Activated CD8-positive, alpha-beta T cell treated with anti-CD3 and anti-CD28 coated beads, Interleukin-2, amount 10 ng/mL, durations not matched to agents 7 days and 5 days (primary cell): ENCODE measurements around the gene PYGM. TPM values are rescaled to one million over a fixed set of nuclear protein-coding genes. Genes with fewer than 3 reads are reported as not detected.

Experiments
- ATAC-seq: fragments of 150-1000 bp; cut with Tn5 transposase; one replicate; pipeline ENCODE4 v1.10.0; 2021; ENCODE audit warnings: moderate library complexity
- CTCF ChIA-PET: fragments of 350-600 bp; sonication (Branson Sonifier 250); formaldehyde crosslinking; loops from one replicate; lab custom pipeline; 2021; ENCODE audit warnings: antibody characterized with exemption; lab: Charles Lee
- POLR2A ChIA-PET: fragments of 350-600 bp; sonication (Branson Sonifier 250); formaldehyde crosslinking; loops from one replicate; lab custom pipeline; 2021; ENCODE audit warnings: antibody characterized with exemption; lab: Charles Lee
- DNase-seq: peaks from one replicate; pipeline ENCODE4 v3.0.0-alpha.2; 2020
- H3K27ac Mint-ChIP-seq: one replicate; pipeline ENCODE4 v1.8.0; 2021; ENCODE audit warnings: mild to moderate bottlenecking, mixed read lengths
- H3K27me3 Mint-ChIP-seq: one replicate; pipeline ENCODE4 v1.8.0; 2021; ENCODE audit warnings: low read depth, mixed read lengths
- H3K36me3 Mint-ChIP-seq: one replicate; pipeline ENCODE4 v1.8.0; 2021; ENCODE audit warnings: low read depth, mixed read lengths
- H3K4me1 Mint-ChIP-seq: one replicate; pipeline ENCODE4 v1.8.0; 2021; ENCODE audit warnings: low read depth, mixed read lengths
- H3K4me3 Mint-ChIP-seq: one replicate; pipeline ENCODE4 v1.8.0; 2021; ENCODE audit warnings: mild to moderate bottlenecking, mixed read lengths
- H3K9me3 Mint-ChIP-seq: one replicate; pipeline ENCODE4 v1.8.0; 2022; ENCODE audit warnings: mixed read lengths; ENCODE audit not compliant: insufficient read depth
- total RNA-seq, 2 experiments: library from RNA; stranded (reverse); gene quantifications; one replicate each; pipeline ENCODE4 v1.2.3, GENCODE V29; 2021

The PYGM gene
- total RNA-seq, 2 experiments from 2014 or later, result 2.9 to 4.7 TPM

DNA sequence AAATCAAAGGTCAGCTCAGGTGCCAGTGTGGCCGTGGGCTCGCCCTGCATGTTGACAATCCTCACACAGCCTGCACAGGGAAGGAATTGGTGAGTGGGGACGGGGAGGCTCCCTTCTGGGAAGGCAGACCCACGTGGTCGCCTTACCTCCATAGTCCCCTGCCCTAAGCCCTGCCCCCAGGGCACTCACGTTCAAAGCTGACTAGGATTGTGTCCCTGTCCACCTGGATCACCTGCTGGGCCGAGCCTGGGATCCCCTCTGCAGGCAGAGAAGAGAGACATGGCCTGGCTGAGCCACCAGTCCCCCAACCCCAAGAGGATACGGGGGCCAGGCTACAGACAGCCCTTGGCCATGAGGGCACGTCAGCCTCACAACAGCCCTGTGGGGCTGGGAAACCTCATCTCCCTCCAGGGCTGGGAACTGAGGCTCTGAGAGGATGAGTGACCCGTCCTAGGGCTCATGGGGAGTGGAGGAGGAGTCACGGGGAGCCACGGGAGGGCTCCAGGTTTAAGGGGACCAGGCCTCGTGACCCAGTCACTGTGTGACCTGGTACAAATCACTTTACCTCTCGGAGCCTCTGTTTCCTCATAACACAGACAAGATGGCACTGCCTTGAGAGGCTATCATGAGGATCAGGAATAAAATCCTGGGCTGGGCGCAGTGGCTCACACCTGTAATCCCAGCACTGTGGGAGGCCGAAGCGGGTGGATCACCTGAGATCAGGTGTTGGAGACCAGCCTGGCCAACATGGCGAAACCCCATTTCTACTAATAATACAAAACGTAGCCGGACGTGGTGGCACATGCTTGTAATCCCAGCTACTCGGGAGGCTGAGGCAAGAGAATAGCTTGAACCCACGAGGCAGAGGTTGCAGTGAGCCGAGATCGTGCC lies 30.7 kb upstream of the PYGM start:
- Mint-ChIP-seq H3K4me1 (peaks cover 27% of the 10 kb centered on the region), H3K27me3 (no peaks in the 10 kb centered on the region), H3K27ac (no peak overlapping the region), H3K9me3 (no peaks in the 10 kb centered on the region), H3K36me3 (peaks cover 24% of the 10 kb centered on the region), H3K4me3 (no peak overlapping the region)
- ChIA-PET CTCF (interaction anchor here (1.3 to 1.6 kb wide), 2 partner anchors 11 to 12 kb away, joined by 3 to 7 read pairs; partner anchors contain the start of gene SF1), POLR2A (no interaction called here)
- ATAC-seq (no peak), DNase-seq (no peak)

DNA sequence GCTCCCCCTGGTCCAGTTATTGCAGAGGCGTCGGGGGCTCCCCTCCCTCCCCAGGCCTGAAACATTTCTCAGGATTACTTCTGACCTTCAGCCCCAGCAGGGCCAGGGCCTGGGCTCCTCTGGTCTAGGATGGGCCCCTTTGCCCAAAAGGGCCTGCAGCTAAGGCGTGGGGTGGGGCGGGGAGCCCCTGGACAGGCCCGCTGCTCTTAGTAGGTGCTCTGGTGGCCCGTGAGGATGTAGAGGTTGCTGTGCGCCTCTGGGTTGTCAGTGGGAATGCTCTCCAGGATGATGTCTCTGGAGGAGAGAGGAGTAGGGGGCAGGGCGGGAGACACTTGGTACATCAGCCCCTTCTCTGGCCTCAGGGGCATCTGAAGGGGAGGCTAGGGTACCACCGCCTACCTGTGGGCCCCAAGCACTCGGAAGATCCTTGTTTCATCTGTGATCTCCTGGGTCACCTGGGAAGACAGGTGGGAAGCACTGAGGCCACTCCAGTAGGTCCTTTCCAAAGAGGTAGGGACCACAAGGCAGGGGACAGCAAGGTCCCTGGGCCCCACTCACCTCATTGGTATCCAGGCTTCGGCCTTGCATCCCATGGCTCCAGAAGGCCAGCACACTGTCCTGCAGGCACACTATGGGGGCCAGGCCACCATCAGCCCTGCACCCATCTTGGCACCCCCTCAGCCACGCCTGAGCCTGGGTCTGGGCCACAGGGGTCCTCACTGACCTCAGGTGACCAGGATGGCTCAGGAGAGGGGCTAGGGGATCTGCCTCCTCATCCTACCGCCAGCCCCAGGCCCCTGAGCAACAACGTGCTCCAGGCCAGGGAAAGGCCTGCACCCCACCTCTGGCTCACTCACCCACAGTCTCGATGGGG lies 29.8 kb upstream of the PYGM start:
- DNase-seq, result no peak
- Mint-ChIP-seq H3K27me3 (no peaks in the 10 kb centered on the region), H3K36me3 (peaks cover 23% of the 10 kb centered on the region), H3K4me1 (peaks cover 21% of the 10 kb centered on the region), H3K9me3 (no peaks in the 10 kb centered on the region), H3K4me3 (no peak overlapping the region), H3K27ac (no peak overlapping the region)
- POLR2A ChIA-PET, result no interaction called here
- no peak for ATAC-seq
- CTCF ChIA-PET, result interaction anchor here (1.3 to 1.8 kb wide), 2 partner anchors 12 to 47 kb away, joined by 3 to 4 read pairs; no protein-coding TSS in a partner anchor

DNA sequence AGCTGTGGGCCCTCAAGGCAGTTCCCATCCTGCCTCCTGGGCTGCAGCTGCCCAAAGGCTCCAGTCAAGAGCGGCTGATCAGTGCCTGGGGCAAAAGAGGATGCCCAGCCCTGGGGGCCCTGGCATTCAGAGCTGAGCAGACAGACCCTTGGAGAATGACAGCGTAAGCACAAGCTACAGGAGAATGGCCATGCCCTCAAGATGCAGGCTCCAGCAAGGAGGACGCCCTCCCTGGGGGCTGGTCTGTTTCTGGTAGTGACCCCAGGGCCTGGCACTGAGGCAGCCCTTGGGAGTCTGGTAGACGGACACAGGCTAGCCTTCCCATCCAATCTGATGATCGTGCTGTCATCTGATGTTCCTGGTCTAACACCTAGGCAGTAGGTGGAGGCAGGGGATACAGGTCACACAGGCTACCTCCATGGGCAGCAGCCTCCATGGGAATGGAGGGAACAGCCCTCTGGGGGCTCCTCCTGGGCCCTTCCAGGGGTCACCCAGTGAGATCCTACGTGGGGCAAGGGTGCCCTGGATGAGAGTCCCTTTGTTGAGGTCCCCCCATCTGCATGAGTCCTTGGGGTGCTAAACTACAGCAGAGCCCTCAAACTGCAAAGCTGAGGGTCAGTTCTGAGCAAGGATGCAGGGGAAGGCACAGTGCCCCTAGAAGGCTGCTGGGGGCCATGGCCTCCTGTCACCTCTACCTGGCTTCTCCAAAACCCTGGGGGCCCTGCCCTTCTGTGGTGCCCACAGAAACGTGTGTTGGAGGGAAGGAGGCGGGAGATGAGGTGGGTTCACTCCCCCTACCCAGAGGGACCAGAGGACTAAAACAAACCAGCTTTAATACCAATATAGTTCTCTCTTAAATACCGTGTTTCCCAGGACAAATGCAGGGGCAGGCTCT lies 28.8 kb upstream of the PYGM start:
- no peaks in the 10 kb centered on the region for H3K9me3 Mint-ChIP-seq
- H3K4me3 Mint-ChIP-seq, result no peak overlapping the region
- CTCF ChIA-PET, result interaction anchor here (0.6 to 1.8 kb wide), 6 partner anchors 9 to 61 kb away, joined by 3 to 4 read pairs (median 3); no protein-coding TSS in a partner anchor
- peaks cover 19% of the 10 kb centered on the region for H3K36me3 Mint-ChIP-seq
- H3K4me1 Mint-ChIP-seq, result peaks cover 11% of the 10 kb centered on the region
- no peak for DNase-seq
- H3K27me3 Mint-ChIP-seq, result no peaks in the 10 kb centered on the region
- POLR2A ChIA-PET, result interaction anchor here (0.6 kb wide), 1 partner anchor 211 kb away, joined by 3 read pairs; no protein-coding TSS in a partner anchor
- no peak overlapping the region for H3K27ac Mint-ChIP-seq
- ATAC-seq, result no peak

DNA sequence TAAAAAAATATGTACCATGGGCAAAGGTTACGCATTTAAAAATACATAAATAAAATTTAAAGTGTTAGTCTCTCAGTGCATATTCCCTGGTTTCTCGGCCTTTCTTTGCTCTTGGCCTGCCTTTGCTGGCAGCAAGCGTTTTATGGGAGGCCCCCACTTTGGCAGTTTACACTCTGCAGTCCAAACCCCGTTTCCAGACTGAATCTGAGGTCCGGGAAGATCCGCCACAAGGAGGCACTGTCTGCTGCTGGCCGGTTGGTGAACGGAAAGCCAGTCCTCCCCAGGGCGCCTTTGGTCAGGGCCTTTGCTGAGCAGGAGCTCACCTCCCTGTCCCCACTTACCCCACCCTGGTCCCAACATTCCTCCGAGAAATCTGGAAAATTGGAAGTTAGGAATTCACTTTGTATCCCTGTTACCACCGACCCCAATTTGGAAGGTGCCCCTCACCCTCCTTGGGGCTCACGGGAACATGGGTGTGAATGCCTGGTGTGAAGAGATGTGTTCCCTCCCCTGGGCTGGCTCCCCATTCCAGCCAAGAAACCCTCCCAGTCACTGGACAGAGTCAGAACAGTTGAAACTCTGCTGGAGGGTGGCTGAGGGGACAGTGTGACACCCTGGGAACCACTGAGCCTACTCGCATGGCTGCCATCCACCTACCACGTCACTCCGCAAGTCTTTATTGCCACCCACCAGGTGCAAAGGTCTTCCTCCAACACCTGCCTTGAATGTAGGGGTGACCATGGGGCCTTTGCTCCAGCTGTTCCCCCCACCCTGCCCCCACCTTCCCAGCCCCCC lies 27.9 kb upstream of the PYGM start:
- Mint-ChIP-seq H3K36me3 (peaks cover 19% of the 10 kb centered on the region), H3K27ac (no peak overlapping the region), H3K4me1 (peaks cover 3% of the 10 kb centered on the region), H3K9me3 (no peaks in the 10 kb centered on the region), H3K4me3 (no peak overlapping the region), H3K27me3 (no peaks in the 10 kb centered on the region)
- peak; percentile 68 for DNase-seq
- CTCF ChIA-PET, result interaction anchor here (0.6 to 1.8 kb wide), 6 partner anchors 10 to 282 kb away, joined by 3 to 4 read pairs (median 3); no protein-coding TSS in a partner anchor
- ATAC-seq, result peak; percentile 54
- POLR2A ChIA-PET, result interaction anchor here (0.6 kb wide), 1 partner anchor 210 kb away, joined by 3 read pairs; no protein-coding TSS in a partner anchor

DNA sequence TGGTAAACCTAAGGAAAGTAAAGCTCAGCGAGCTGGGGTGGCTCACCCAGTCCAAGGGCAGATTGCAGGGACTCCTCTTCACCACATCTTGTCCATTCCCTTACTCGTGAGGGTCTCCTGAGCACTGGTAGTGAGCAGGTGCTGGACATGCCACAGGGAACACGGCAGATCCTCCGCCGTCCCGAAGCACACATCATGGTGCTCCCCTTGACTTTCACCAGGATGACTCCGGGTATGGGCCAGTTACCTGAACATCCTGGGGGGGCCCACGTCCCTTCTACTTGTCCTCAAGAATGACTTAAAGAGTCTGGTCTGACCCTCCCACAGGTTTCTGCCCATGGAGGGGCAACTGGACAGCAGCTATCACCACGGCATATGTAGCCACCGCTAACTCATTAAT lies 26.5 kb upstream of the PYGM start:
- H3K9me3 Mint-ChIP-seq, result no peaks in the 10 kb centered on the region
- H3K4me3 Mint-ChIP-seq, result no peak overlapping the region
- H3K36me3 Mint-ChIP-seq, result peaks cover 14% of the 10 kb centered on the region
- no peak for DNase-seq
- H3K27me3 Mint-ChIP-seq, result no peaks in the 10 kb centered on the region
- ATAC-seq, result no peak
- peaks cover 6% of the 10 kb centered on the region for H3K4me1 Mint-ChIP-seq
- H3K27ac Mint-ChIP-seq, result no peak overlapping the region
- POLR2A ChIA-PET, result interaction anchor here (0.8 to 1.3 kb wide), 3 partner anchors 18 to 476 kb away, joined by 3 read pairs; partner anchors contain the start of gene POLA2
- CTCF ChIA-PET, result interaction anchor here (0.9 to 2.4 kb wide), 7 partner anchors 8 to 228 kb away, joined by 3 to 8 read pairs (median 4); partner anchors contain the start of genes ARL2, RASGRP2 and SF1

DNA sequence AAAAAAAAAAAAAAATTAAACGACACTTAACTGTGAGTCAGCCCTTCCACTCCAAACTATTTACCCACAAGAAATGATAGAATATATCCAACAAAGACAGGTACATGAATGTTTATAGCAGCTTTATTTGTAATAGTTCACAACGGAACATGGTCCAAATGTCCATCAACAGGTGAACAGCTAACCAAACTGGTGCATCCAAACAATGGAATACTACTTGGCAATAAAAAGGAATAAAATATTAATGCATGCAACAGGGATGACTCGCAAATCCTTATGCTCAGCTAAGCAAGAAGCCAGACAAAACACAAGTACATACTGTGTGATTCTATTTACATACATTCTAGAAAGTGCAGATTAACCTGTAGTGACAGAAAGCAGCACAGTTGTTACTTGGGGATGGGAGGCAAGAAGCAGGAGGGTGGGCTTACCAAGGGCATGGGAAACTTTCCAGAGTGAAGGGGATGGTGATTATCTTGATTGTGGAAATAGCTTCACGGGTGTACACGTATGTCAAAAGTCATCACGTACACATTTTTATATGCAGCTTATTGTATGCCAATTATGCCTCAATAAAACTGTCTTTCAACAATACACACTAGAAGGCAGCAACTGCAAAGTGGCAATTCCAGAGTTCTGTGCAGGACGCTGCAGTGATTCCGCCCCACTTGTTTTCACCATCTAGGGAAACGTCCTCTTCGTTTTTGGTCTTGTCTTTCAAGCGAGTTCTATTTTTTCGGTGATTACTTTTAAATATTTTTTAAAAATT lies 25.2 kb upstream of the PYGM start:
- Mint-ChIP-seq H3K4me1 (peaks cover 17% of the 10 kb centered on the region), H3K4me3 (no peak overlapping the region), H3K36me3 (peaks cover 11% of the 10 kb centered on the region), H3K27ac (no peak overlapping the region), H3K27me3 (no peaks in the 10 kb centered on the region), H3K9me3 (no peaks in the 10 kb centered on the region)
- POLR2A ChIA-PET, result interaction anchor here (0.8 to 1.3 kb wide), 3 partner anchors 9 to 66 kb away, joined by 3 to 4 read pairs (median 3); no protein-coding TSS in a partner anchor
- no peak for DNase-seq
- no peak for ATAC-seq
- CTCF ChIA-PET, result interaction anchor here (1.1 to 2.4 kb wide), 6 partner anchors 9 to 229 kb away, joined by 3 to 8 read pairs (median 4); partner anchors contain the start of genes ARL2, CDC42BPG and RASGRP2

DNA sequence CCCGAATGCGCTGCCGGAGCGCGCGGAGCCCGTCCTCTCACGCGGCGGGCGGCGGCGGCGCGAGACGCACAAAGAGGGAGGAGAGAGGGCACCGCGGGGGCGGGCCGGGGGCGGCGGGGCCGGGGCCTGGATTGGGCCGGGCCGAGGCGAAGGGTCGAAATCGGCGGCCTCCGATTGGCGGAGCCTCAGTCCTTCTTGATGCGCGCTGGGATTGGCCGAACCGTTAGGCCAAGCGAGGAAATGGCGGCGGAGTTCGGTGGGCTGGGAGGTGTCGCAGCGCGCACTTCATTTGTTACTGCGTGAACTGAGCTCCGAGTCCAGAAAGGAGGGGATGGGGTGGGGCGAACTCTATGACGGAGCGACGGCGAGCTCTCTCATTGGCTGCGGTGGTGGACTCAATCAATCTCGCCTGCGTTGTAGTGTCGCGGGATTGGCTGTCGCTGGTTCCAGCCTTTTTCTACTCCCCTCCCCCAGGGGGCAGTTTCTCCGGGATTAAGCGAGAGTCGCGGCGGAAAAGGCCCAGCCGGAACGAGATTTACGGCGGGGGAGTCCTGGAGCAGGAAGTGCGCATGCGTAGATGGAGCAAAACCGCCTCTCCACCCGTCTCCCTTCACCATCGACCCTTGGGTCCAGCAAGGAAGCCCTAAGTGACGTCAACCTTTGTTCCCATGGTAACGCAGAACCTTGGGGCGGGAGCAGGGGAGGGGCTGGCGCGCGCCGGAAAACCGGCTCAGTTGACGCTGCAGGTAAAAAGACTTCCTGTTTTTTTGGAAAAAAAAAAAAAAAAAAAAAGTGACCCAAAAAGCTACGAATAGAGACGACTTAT lies 18.9 kb upstream of the PYGM start, which contains the start of gene SF1:
Gene SF1 (minus strand): TSS at position 70 of the 826 bp plus-strand sequence. CDS start 150 bp downstream, outside the sequence.
- H3K27me3 Mint-ChIP-seq, result no peaks in the 10 kb centered on the region

DNA sequence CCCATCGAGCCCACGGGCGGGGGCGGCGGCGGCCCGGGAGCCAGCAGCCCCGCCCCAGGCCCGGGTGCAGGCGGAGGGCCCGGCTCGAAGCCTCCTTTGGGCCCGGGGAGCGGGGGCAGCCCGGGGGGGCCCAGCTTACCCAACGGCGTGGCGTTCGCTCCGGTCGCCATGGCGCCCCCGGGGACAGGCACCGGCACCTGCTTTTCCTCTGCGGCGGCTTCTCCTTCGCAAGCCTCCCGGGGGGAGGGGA lies 18.4 kb upstream of the PYGM start:
- POLR2A ChIA-PET, result interaction anchor here (0.7 to 2.2 kb wide), 6 partner anchors 9 to 89 kb away, joined by 3 to 26 read pairs (median 10); partner anchors contain the start of genes PYGM and RASGRP2
- CTCF ChIA-PET, result interaction anchor here (0.8 to 2.3 kb wide), 12 partner anchors 8 to 460 kb away, joined by 3 to 14 read pairs (median 5); partner anchors contain the start of genes MEN1, PRDX5, RASGRP2 and TRMT112
- H3K27me3 Mint-ChIP-seq, result no peaks in the 10 kb centered on the region
- H3K36me3 Mint-ChIP-seq, result peaks cover 49% of the 10 kb centered on the region
- H3K27ac Mint-ChIP-seq, result peak overlapping the region; percentile 99
- ATAC-seq, result peak; percentile 11
- DNase-seq, result no peak
- no peaks in the 10 kb centered on the region for H3K9me3 Mint-ChIP-seq
- H3K4me1 Mint-ChIP-seq, result peaks cover 63% of the 10 kb centered on the region
- peak overlapping the region; percentile 89 for H3K4me3 Mint-ChIP-seq

More for the DNA sequence above, 18.9 kb upstream of the PYGM start, which contains the start of gene SF1:
- DNase-seq (peak; percentile 100), ATAC-seq (peak; percentile 89)
- peak within 1 kb of the TSS; percentile 89 for H3K4me3 Mint-ChIP-seq
- peaks cover 43% of the 10 kb centered on the region for H3K36me3 Mint-ChIP-seq
- POLR2A ChIA-PET, result interaction anchor here (0.6 to 2.2 kb wide), 13 partner anchors 9 to 507 kb away, joined by 3 to 26 read pairs (median 3); partner anchors contain the start of genes PYGM and RASGRP2
- H3K9me3 Mint-ChIP-seq, result no peaks in the 10 kb centered on the region
- CTCF ChIA-PET, result interaction anchor here (0.7 to 2.3 kb wide), 17 partner anchors 8 to 461 kb away, joined by 3 to 14 read pairs (median 4); partner anchors contain the start of genes MEN1, PRDX5, RASGRP2 and TRMT112
- peaks cover 58% of the 10 kb centered on the region for H3K4me1 Mint-ChIP-seq
- H3K27ac Mint-ChIP-seq, result peak within 1 kb of the TSS; percentile 99
